HG03442 (cell line): ENCODE measurements around the gene GAREM1.
"Not testable (repeated sequence)": the region's sequence is repeated elsewhere in the genome, so short reads cannot be mapped to it uniquely, and the experiment has no call there.

Experiments used
- ATAC-seq: cut with Tn5 transposase; IDR thresholded peaks from one replicate; pipeline ENCODE4 v1.9.1; 2021; ENCODE audit warnings: mild to moderate bottlenecking, moderate library complexity; ENCODE audit not compliant: unreplicated experiment

The GAREM1 gene

DNA sequence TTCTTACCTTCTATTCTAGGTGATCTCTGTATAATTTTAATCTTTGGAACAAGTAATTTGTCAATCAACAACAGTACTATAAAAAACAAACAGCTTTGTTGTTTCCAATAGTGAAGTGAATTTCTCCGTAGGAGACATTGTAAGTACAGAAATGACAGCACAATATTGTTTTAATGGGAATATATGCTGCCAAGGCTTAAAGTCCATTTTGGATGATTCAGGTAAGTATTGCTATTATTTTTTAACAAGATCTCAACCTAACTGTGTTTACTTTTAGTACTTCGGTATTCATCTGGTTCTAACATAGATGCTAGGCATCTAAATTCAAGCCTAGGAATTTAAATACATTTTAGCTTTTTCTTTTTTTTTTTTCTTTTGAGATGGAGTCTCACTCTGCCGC is 175.1 kb downstream of the GAREM1 start:
- no peak for ATAC-seq

DNA sequence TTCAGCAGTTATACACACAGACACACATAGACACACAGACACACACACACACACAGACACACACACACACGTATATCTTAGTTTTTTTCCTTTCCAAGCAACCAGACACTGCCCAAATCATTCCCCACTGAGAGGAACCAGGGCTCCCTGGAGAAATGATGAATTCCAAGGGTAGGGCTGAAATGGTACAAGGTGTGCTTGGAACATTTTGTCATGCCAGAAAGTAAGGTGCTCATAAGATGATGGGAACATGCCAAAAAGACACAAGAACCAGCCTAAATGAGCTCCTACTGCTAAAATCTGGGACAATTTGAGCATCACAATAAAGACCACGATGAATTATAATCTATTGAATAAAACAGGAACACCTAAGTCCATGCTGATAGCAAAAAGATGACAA is 177.6 kb downstream of the GAREM1 start:
- ATAC-seq: no peak

DNA sequence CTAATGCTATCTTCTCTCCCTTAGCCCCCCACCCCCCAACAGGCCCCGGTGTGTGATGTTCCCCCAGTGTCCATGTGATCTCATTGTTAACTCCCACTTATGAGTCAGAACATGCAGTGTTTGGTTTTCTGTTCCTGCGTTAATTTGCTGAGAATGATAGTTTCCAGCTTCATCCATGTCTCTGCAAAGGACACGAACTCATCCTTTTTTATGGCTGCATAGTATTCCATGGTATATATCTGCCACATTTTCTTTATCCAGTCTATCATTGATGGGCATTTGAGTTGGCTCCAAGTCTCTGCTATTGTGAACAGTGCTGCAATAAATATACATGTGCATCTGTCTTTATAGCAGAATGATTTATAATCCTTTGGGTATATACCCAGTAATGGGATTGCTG is 179.1 kb downstream of the GAREM1 start:
- ATAC-seq: not testable (repeated sequence)

- no peak for ATAC-seq
Measured at GRCh38 chr18:32290810-32291209, 179.9 kb downstream of the GAREM1 start.

GRCh38 chr18:32289483-32290075 is 181.1 kb downstream of the GAREM1 start:
- ATAC-seq: no peak

DNA sequence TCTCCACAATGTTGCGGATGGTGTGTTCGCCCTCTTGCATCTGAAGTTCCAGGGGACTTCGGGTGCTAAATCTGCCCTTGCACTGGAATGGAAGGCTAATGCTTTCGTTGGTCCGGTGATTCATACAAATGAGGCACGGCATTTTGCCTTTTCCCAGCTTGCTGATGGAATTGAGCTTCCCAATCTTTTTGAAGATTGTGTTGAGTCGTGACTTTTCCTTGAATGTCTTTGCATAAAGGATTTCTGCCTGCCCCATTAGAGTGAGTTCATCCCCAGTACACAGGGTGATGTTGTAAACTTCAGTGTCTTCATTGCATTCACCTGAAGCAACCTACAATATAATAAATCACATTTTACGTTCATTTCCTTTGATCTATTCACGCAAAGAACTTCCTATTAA is 182.8 kb downstream of the GAREM1 start:
- no peak for ATAC-seq

DNA sequence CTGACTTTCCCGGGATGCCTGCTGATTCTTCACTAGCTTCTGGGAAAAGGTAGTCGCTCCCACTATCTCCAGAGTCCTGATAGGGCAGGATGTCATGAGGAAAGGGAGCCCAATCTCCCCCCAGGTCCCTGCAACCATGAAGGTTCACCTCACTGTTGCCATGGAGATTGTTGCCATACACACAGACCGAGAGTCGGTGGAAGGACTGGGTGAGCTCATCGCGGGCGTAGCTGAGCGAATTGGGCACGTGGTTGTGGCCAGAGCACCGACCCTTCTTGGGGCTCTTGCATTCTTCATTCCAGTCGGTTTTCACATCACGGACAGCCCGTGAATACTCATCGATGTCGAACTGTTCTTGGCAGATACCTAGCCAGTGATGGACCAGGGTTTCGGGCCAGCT is 183.4 kb downstream of the GAREM1 start:
- no peak for ATAC-seq

- ATAC-seq: no peak
Measured at GRCh38 chr18:32286749-32287148, 183.9 kb downstream of the GAREM1 start.

DNA sequence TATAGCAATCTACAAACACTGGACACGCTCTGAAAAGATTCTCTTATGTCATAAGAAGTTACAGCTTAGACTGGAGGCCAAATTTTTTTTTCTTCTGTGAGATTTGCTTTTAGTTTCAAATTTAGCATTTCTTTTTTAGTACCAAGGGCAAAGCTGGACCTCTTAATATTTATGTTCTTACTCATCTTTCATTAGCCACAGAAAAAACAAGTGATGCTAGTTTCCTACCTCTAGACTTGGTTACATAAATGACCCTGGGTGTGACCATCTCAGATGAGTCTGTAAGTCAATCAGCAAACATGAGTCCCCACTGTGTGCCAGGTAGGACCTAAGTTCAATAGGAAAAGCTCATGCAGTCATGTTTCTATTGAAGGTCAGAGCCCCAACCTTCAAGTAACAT is 186.4 kb downstream of the GAREM1 start:
- ATAC-seq: no peak

- no peak for ATAC-seq
Measured at GRCh38 chr18:32280911-32281310, 189.8 kb downstream of the GAREM1 start.

- ATAC-seq: no peak
Measured at GRCh38 chr18:32280188-32280783, 190.4 kb downstream of the GAREM1 start.

GRCh38 chr18:32278177-32278799 is 192.4 kb downstream of the GAREM1 start:
- ATAC-seq: no peak

GRCh38 chr18:32277549-32277948 is 193.1 kb downstream of the GAREM1 start:
- no peak for ATAC-seq

- ATAC-seq: no peak
Measured at GRCh38 chr18:32276906-32277305, 193.8 kb downstream of the GAREM1 start.

DNA sequence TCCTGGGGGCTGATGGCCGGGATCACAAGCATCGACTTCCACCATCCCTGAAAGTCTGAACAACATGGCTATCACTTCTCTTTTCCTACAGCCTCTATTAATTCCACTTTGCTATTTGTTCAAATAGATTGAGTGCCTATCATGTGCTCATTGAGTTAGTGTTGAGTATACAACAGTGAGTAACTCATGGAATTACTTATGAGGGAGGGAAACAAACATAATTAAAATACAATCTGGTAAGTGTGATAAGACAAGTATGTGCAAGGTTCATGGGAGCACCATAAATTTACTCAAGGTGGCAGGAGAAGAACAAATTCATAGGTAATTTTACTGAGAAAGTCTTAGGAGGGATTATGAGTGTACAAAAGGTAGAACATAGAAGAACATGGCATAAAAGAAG is 194.4 kb downstream of the GAREM1 start:
- ATAC-seq: no peak

GRCh38 chr18:32275221-32275620 is 195.5 kb downstream of the GAREM1 start:
- ATAC-seq: no peak

- ATAC-seq: no peak
Measured at GRCh38 chr18:32274307-32274706, 196.4 kb downstream of the GAREM1 start.

DNA sequence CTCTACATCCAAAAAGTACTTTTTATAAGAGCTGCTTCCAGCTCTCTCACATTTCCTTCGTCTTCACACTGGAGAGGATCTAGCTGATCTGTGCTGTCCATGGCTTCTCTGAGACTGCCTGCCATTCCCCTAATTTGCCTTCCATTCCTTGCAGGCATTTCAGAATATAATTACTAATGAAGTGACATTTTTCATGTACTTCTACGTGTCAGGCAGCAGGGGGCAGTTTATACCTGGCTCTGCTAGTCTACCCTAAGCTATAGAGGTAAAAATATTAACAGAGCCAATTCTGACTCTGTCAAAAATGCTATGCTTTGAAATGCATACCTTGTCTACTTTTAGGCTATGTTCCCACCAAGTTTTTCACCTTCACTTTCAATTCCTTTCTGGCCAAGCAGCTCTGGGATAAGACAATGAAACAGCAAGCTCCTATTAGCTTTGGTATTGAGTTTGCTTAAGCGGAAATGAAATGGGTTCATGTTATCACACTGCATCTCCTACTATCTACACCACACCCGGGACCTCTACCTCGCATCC is 198.9 kb downstream of the GAREM1 start:
- ATAC-seq: peak; percentile 87

- ATAC-seq: no peak
Measured at GRCh38 chr18:32270341-32270740, 200.3 kb downstream of the GAREM1 start.

- ATAC-seq: no peak
Measured at GRCh38 chr18:32267463-32267862, 203.2 kb downstream of the GAREM1 start.

DNA sequence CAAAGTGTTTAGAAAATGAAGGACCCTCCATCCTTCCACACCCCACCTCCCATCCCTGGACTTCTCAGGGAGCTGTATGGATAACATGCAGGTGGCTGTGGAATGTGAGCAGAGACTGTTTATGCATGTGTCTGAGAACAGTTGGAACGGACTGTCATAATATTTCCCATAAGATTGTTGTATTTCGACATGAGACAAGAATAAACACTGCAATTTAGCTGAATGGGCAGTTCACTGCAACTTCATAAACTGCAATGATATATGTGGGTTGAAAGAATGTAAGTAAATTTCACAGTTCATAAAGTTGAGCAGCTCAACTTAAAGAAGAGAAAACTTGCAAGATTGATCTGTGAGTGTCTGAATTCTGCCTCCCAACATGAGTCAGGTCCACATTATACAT is 206.3 kb downstream of the GAREM1 start:
- no peak for ATAC-seq

GRCh38 chr18:32262092-32262491 is 208.6 kb downstream of the GAREM1 start:
- ATAC-seq: no peak
